ENCODE results near the gene OPRM1.
A peak's percentile ranks its signal among the peaks of the same experiment; 100 is the strongest.
"Not testable (repeated sequence)": the region's sequence is repeated elsewhere in the genome, so short reads cannot be mapped to it uniquely, and the experiment has no call there.

Gene OPRM1

GRCh38 chr6:154213782-154214181, 174.7 kb downstream of the OPRM1 start:
- DNase-seq, result no peak

- DNase-seq, result no peak
Observed at GRCh38 chr6:154218301-154218700, 179.3 kb downstream of the OPRM1 start.

DNA sequence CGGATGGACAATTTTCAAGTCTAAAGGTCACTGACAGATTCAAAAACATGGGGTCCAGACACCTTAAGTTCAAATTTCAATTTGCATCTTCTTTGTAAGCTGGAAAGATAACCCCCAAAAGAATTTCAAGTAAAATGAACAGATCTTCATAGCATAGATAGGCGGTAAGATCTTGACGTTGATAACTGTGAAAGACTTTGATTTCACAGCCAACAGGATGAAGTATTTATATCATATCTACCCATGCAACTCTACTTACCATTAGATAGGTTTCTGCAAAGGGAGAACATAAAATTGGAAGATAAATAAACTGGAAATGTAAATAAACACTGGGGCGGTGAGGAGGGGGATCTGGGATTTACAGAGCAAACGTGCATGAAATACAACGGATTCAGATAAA, 179.7 kb downstream of the OPRM1 start:
- no peak for DNase-seq

DNA sequence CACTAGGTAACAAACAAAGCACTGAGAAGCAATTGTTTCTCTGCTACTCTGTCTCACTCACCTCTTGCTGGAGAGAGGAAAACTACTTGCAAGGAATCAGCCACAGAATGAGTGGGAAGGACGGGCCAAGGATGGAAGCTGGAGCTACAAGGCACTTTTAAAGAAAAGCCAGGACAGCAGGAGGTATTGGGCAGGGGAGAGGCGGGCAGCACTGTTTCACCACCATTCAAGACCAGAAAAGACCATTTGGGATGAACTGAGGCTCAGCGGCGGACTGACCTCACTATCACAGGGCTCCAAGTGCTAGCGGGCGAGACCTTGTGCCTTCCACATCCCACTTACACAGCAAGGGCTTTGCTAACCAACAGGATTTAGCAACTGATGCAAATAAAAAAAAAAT, 180.2 kb downstream of the OPRM1 start:
- DNase-seq, result no peak

GRCh38 chr6:154222716-154223115, 183.7 kb downstream of the OPRM1 start:
- DNase-seq, result no peak

- DNase-seq, result no peak
Observed at GRCh38 chr6:154223296-154223695, 184.3 kb downstream of the OPRM1 start.

DNA sequence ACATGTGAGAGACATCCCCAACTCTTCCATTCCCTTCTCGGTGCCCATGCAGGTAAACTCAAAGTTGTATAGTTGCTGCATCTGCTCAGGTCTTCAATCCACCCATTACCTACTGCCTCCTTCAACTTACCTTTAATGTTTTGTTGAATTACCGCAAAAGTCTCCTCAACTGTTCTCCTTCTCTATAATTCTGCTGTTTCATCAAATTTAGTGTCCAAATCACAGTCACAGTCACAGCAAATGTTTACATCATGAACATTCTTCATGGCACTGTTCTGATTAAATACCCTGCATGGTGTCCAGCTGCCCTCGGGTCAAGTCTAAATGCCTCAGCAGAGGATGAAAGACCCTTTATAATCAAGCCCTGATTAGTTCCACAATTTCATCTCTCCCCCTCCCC, 187.4 kb downstream of the OPRM1 start:
- DNase-seq, result no peak

DNA sequence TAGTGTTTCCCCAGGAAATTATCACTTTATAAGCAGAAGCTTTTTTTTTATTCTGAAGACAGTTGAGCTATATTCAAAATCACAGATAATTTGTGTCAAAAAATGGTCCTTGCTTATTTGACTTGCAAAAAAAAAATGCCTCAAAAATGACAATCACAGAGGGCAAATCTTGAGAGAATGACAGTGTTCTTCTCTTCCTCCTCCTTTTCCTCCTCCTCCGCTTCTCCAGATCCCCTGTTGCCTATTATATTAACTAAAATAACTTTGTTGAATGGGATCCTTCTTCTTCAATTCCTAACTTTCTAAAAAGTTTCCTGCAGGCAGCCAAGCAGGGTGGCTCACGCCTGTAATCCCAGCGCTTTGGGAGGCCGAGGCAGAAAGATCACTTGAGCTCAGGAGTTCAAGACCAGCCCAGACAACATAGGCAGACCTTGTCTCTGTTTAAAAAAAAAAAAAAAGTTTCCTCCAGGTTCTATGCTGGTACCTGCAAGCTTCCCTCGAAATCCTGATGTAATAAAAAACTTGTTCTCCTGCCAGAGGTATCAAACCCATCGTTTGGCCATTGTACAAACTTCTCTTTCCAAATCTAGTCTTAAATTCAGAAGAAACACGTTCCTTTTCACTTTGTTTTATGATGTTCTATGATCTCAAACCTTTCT, 189.0 kb downstream of the OPRM1 start:
- no peak for DNase-seq

DNA sequence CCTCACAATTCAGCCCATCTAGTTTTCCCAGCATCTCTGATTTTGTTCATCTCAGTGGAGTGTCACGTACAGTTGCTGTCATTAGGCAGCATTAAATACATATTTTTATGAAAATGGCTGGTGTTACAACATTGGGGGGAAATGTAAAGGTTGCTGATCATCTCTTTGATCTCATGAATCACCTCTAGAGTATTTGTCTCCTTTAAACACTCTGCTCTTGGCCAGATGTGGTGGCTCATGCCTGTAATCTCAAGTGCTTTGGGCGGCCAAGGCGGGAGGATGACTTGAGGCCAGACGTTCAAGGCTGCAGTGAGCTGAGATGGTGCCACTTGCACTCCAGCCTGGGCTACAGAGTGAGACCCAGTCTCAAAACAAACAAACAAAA, 189.5 kb downstream of the OPRM1 start:
- no peak for DNase-seq

DNA sequence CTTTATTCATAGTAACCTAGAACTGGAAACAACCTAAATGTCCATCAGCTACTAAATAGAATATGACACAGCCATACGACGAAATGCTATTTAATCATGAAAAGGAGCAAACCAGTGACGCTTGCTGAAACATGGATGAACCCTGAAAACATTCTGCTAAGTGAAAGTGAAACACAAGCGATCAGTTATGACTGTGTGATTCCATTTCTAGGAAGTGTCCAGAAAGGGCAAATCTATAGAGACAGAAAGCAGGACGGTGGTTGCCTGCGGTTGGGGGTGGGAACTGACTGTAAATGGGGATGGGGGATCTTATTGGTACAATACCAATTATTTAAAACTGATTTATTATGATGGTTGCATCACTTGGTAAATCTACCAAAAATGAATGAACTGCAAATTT, 190.7 kb downstream of the OPRM1 start:
- DNase-seq, result peak; percentile 47

DNA sequence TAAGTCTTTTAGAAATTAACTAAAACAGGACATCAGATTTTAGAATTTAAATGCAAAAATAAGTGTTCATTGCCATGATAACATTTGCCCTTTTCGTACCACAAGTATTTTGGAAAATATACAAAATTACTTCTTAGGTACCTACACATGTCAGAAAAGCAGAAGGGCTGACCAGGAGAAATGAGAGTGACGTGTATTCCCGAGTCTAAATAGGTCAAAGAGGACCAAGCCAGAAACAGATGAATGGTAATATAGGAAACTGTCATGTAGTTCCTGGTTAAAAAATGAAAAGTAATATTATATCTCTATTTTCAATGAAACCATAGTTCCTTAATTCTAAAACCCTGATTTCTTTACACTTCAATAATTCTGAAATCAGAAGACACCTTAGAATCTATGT, 191.4 kb downstream of the OPRM1 start:
- no peak for DNase-seq

DNA sequence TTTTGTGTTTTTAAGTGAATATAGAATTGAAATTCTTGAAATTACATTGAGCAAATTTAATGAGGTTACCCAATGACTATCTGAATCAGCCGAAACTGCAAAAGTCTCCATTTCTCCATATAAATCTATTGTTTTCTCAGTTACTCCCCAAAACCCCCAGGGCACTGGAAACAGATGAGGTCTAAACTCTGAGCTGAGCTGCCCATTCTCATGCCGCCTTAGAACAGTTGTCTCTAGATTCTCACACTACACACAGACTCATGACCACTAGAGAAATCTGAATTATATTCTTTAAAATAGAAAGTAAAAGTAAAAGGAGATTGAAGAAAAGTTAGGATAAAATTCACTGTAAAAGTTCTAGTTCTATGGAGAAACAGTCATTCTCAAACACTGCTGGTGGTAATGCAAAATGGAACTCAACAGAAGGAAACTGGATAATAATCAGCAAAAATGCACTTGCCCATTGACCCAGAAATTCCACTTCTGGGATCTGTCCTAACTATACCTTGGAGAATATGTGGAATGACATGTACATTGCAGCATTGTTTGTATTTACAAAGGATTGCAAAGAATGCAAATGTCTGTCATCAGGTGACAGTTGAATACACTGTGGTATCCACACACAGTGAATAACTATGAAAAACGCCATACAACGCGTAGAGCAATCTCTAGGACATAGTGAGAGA, 192.0 kb downstream of the OPRM1 start:
- DNase-seq, result no peak

GRCh38 chr6:154232013-154232910, 193.2 kb downstream of the OPRM1 start:
- no peak for DNase-seq

- no peak for DNase-seq
Observed at GRCh38 chr6:154233383-154233782, 194.3 kb downstream of the OPRM1 start.

DNA sequence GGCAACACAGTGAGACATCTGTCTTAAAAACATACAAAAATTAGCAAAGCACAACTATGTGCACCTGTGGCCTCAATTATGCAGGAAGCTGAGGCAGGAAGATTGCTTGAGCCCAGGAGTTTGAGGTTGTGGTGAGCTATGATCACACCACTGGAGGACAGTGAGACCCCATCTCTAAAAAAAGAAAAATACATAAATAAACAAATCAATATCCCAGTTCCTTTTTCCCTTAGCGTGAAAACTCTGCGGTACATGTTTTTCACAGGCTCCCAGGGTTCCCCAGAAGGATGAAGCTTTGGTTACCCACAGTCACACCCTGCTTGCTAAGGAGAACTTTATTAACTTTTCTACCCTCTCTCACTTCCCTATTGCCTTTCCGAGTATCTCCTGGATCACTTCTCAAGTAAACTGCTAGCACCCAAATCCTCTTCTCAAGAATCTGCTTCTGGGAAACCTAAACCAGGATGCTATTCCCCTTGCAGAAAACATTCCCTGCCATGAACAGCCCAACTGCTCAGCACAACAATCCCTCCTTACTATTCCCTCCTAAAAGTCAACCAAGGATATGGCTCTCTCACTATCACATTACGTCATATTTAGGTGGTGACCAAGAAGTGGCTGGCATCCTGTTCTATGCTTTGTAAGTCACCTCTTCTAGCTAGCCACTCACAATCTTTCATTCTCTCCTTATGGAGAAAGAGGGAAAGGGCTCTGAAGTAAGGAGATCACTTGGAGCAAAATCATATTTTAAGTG, 195.2 kb downstream of the OPRM1 start:
- DNase-seq, result no peak

- DNase-seq, result no peak
Observed at GRCh38 chr6:154236646-154237301, 197.7 kb downstream of the OPRM1 start.

DNA sequence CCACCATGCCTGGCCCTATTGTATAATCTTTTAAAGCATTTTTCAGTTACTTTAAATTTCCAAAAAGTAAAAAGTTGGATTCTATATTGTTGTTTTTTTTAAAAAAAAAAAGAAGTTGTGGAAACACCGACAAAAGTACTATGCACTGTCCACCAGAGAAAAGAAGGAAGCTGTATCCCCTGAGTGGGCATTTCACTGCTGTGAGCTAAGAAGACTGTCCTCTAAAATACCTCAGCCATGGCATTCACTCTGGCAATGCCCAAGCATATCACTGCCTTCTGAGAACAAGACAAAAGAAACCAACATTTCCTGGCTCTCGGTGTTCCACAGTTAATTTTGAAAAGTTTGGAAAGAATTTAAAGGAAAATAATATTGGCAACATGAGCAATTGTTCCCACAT, 199.8 kb downstream of the OPRM1 start:
- DNase-seq, result no peak

GRCh38 chr6:154239392-154239791, 200.4 kb downstream of the OPRM1 start:
- peak; percentile 41 for DNase-seq

GRCh38 chr6:154241061-154241460, 202.0 kb downstream of the OPRM1 start:
- DNase-seq, result not testable (repeated sequence)

DNA sequence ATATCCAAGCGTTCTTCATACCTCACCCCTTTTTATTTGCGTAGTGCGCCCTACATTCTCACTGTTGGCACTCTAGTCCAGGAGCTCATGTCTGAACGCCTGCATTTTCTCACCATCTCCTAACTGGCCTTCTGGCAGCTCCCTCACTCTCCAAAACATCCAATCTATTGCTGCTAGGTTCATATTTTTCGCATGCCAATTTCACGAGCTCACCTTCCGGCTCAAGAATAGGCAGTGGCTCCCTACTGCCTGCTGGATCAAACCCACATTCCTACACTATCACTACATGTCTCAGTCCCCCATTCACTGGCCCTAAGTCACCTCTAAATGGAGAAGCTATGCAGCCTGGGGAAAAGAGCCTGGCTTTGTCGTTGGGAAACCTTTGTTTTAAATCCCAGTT, 202.5 kb downstream of the OPRM1 start:
- DNase-seq, result no peak

GRCh38 chr6:154242617-154243357, 203.7 kb downstream of the OPRM1 start:
- no peak for DNase-seq

Measured in activated CD8-positive, alpha-beta memory T cell treated with anti-CD3 and anti-CD28 coated beads, Interleukin-2, amount 50 U/mL, for 4 hours (primary cell).